H1 (cell line): Measurements from ENCODE around the gene ATP1B3. TPM values are rescaled to one million over a fixed set of nuclear protein-coding genes. Genes with fewer than 3 reads are reported as not detected.

ENCODE experiments used
- CTCF ChIA-PET: fragments of 300-600 bp; sonication (Branson Sonifier 250); formaldehyde crosslinking; loops from one replicate; lab custom pipeline; 2021; ENCODE audit not compliant: partially characterized antibody; lab: Charles Lee
- POLR2A ChIA-PET: fragments of 300-600 bp; sonication (Branson Sonifier 250); formaldehyde crosslinking; loops from one replicate; lab custom pipeline; 2021; ENCODE audit warnings: inconsistent platforms; ENCODE audit not compliant: partially characterized antibody; lab: Charles Lee
- DNase-seq, 2 experiments: peaks; one replicate each; pipeline versions ENCODE4 v3.0.0 to v3.0.0-alpha.2; 2010 to 2022; ENCODE audit warnings: low spot score in 2 of 2, low read depth in 1 of 2, mixed read lengths in 1 of 2
- FAIRE-seq: peaks from 2 replicates; lab custom pipeline; 2011; peaks lifted over from hg19 to GRCh38; lab: Jason Lieb, UNC
- H2AFZ ChIP-seq: 2 replicates; pipeline ENCODE4 v1.8.1; 2012; ENCODE audit warnings: low read length, inconsistent platforms
- H2AK5ac ChIP-seq: 2 replicates; pipeline ENCODE4 v1.6.1; 2013; ENCODE audit warnings: low read depth, low read length
- H2BK120ac ChIP-seq: replicated peaks from 2 replicates; pipeline ENCODE3; 2013; ENCODE audit warnings: low read depth, low read length, inconsistent platforms
- H2BK12ac ChIP-seq: 2 replicates; pipeline ENCODE4 v1.6.1; 2013; ENCODE audit warnings: low read depth, low read length
- H2BK15ac ChIP-seq: 2 replicates; pipeline ENCODE4 v1.6.1; 2013; ENCODE audit warnings: low read length
- H2BK20ac ChIP-seq: 2 replicates; pipeline ENCODE4 v1.6.1; 2013; ENCODE audit warnings: low read length
- H2BK5ac ChIP-seq: 2 replicates; pipeline ENCODE4 v1.6.1; 2013; ENCODE audit warnings: low read depth, low read length
- H3K14ac ChIP-seq: 2 replicates; pipeline ENCODE4 v1.6.1; 2013; ENCODE audit warnings: inconsistent platforms; ENCODE audit not compliant: insufficient read length
- H3K18ac ChIP-seq: 2 replicates; pipeline ENCODE4 v1.6.1; 2013; ENCODE audit warnings: low read length; ENCODE audit errors: extremely low read depth
- H3K23ac ChIP-seq: 2 replicates; pipeline ENCODE4 v1.6.1; 2013; ENCODE audit warnings: inconsistent platforms; ENCODE audit not compliant: insufficient read length
- H3K23me2 ChIP-seq: 2 replicates; pipeline ENCODE4 v1.6.1; 2013; ENCODE audit warnings: low read depth, low read length
- H3K27ac ChIP-seq: 2 replicates; pipeline ENCODE4 v1.6.1; 2011; ENCODE audit warnings: low read depth, low read length, inconsistent platforms
- H3K27me3 ChIP-seq, 4 experiments: replicated peaks in 1 of 4; 1 replicate in 1 of 4; 2 replicates in 3 of 4; pipeline versions ENCODE4 v1.6.1 to v1.8.1; 2011 to 2013; ENCODE audit warnings: low read length in 3 of 4, mild to moderate bottlenecking in 3 of 4, inconsistent platforms in 2 of 4, mixed read lengths in 2 of 4, moderate library complexity in 1 of 4; ENCODE audit not compliant: control insufficient read depth in 3 of 4, insufficient read depth in 3 of 4; ENCODE audit errors: extremely low read depth in 1 of 4
- H3K36me3 ChIP-seq, 4 experiments: 2 replicates each; pipeline versions ENCODE4 v1.6.1 to v1.8.1; 2011 to 2013; ENCODE audit warnings: mild to moderate bottlenecking in 4 of 4, low read length in 3 of 4, moderate library complexity in 2 of 4, control low read depth in 1 of 4, inconsistent platforms in 1 of 4; ENCODE audit not compliant: insufficient read depth in 4 of 4, control insufficient read depth in 2 of 4
- H3K4ac ChIP-seq: replicated peaks from 2 replicates; pipeline ENCODE3; 2013; ENCODE audit warnings: low read length, low read depth, mixed read lengths, inconsistent platforms; ENCODE audit not compliant: insufficient read length
- H3K4me1 ChIP-seq, 4 experiments: replicated peaks in 1 of 4; 1 replicate in 1 of 4; 2 replicates in 3 of 4; pipeline versions ENCODE4 v1.6.1 to v1.8.1; 2011 to 2013; ENCODE audit warnings: low read length in 3 of 4, inconsistent platforms in 2 of 4, mixed read lengths in 1 of 4; ENCODE audit not compliant: insufficient read depth in 4 of 4, control insufficient read depth in 3 of 4
- H3K4me2 ChIP-seq, 2 experiments: 2 replicates each; pipeline versions ENCODE4 v1.6.1 to v1.8.1; 2011 to 2013; ENCODE audit warnings: low read depth in 2 of 2, low read length in 2 of 2, control low read depth in 1 of 2, inconsistent platforms in 1 of 2, mild to moderate bottlenecking in 1 of 2; ENCODE audit not compliant: insufficient read depth in 1 of 2
- H3K4me3 ChIP-seq, 4 experiments: fragments of 200-600, 300-600 bp in 1 of 4; sonication (generic), shearing (Covaris generic), sonication (Bioruptor Twin) in 1 of 4; 2 replicates each; pipeline versions ENCODE4 v1.5.1 to v1.8.1; 2011 to 2016; ENCODE audit warnings: low read length in 4 of 4, low read depth in 3 of 4, control low read depth in 2 of 4, inconsistent platforms in 2 of 4, mild to moderate bottlenecking in 2 of 4, mixed read lengths in 1 of 4, moderate library complexity in 1 of 4; ENCODE audit not compliant: insufficient read depth in 2 of 4; ENCODE audit errors: extremely low read depth in 1 of 4
- H3K56ac ChIP-seq: replicated peaks from 2 replicates; pipeline ENCODE3; 2013; ENCODE audit warnings: low read depth, mild to moderate bottlenecking, mixed read lengths, low read length, inconsistent platforms; ENCODE audit not compliant: insufficient read length
- H3K79me1 ChIP-seq: 2 replicates; pipeline ENCODE4 v1.6.1; 2013; ENCODE audit warnings: low read depth, low read length, control low read depth
- H3K79me2 ChIP-seq, 2 experiments: 2 replicates each; pipeline versions ENCODE4 v1.6.1 to v1.8.1; 2012 to 2013; ENCODE audit warnings: low read length in 2 of 2, mild to moderate bottlenecking in 2 of 2, inconsistent platforms in 1 of 2; ENCODE audit not compliant: insufficient read depth in 2 of 2, control insufficient read depth in 1 of 2
- H3K9ac ChIP-seq, 4 experiments: replicated peaks in 1 of 4; 1 replicate in 1 of 4; 2 replicates in 3 of 4; pipeline versions ENCODE4 v1.6.1 to v1.8.1; 2011 to 2013; ENCODE audit warnings: low read depth in 3 of 4, low read length in 3 of 4, control low read depth in 2 of 4, mild to moderate bottlenecking in 2 of 4, moderate library complexity in 2 of 4, inconsistent platforms in 1 of 4; ENCODE audit errors: extremely low read depth in 1 of 4
- H3K9me3 ChIP-seq, 2 experiments: 2 replicates each; pipeline versions ENCODE4 v1.6.1 to v1.8.1; 2012 to 2013; ENCODE audit warnings: mild to moderate bottlenecking in 2 of 2, moderate library complexity in 2 of 2, control low read depth in 1 of 2, inconsistent platforms in 1 of 2, low read depth in 1 of 2, low read length in 1 of 2, mixed read lengths in 1 of 2; ENCODE audit not compliant: insufficient read depth in 2 of 2
- H4K20me1 ChIP-seq, 2 experiments: replicated peaks in 1 of 2; 2 replicates each; pipeline versions ENCODE3 to v1.8.1; 2011 to 2013; ENCODE audit warnings: inconsistent platforms in 2 of 2, low read length in 2 of 2, mild to moderate bottlenecking in 1 of 2; ENCODE audit not compliant: insufficient read depth in 2 of 2, control insufficient read depth in 1 of 2
- H4K5ac ChIP-seq: 2 replicates; pipeline ENCODE4 v1.6.1; 2013; ENCODE audit warnings: low read length, low read depth, mixed read lengths, inconsistent platforms; ENCODE audit not compliant: insufficient read length
- H4K8ac ChIP-seq: 2 replicates; pipeline ENCODE4 v1.8.0; 2013; ENCODE audit warnings: mild to moderate bottlenecking, moderate library complexity, low read length, inconsistent platforms; ENCODE audit not compliant: insufficient read depth; ENCODE audit errors: extremely low read depth
- H4K91ac ChIP-seq: replicated peaks from 2 replicates; pipeline ENCODE3; 2013; ENCODE audit warnings: low read length, mixed read lengths, inconsistent platforms; ENCODE audit not compliant: insufficient read length
- KDM1A ChIP-seq: fragments of 200-600, 300-600 bp; sonication (generic); IDR thresholded peaks from 2 replicates; pipeline ENCODE4 v1.7.1; 2016; ENCODE audit warnings: mild to moderate bottlenecking, low read length, borderline replicate concordance
- WGBS, 2 experiments: shearing (Covaris generic) in 1 of 2; methylation state at CpG; one replicate each; pipeline versions ENCODE4 v1.1.6 to v1.1.7; 2013 to 2015; ENCODE audit warnings: low lambda C conversion rate in 2 of 2, mixed read lengths in 2 of 2, inconsistent platforms in 1 of 2, low coverage in 1 of 2, missing lambda C conversion rate in 1 of 2; ENCODE audit not compliant: insufficient replicate concordance in 2 of 2, insufficient coverage in 1 of 2, insufficient read length in 1 of 2; ENCODE audit errors: extremely low coverage in 1 of 2, missing lambda C conversion rate in 1 of 2; 5-methylcytosine and 5-hydroxymethylcytosine counted together
- polyA plus RNA-seq, 7 experiments: library from polyadenylated mRNA; depleted of rRNA in 3 of 7; stranded (reverse) in 5 of 7; unstranded in 2 of 7; fragments of >200 nt in 5 of 7; fragments of 200-250 nt in 2 of 7; gene quantifications; 1 replicate in 5 of 7; 2 replicates in 1 of 7; 4 replicates in 1 of 7; pipeline versions ENCODE4 v1.2.1 to v1.2.3, GENCODE V29; 2011 to 2013; ENCODE audit warnings: missing spikeins in 2 of 7, mixed read lengths in 2 of 7
- total RNA-seq: library from RNA; stranded (reverse); fragmentation: NEBNext Ultra II Directional; extraction: Animal tissue kit (Norgen Biotek cat#: 25700); gene quantifications from 2 replicates; pipeline ENCODE4 v1.2.1, GENCODE V29; 2021

Gene ATP1B3
- total and polyA plus RNA-seq, 2 of the 8 experiments (the other 6 are each of a cell fraction or from before 2014, with no cell fraction given) = 233 to 342 TPM

DNA sequence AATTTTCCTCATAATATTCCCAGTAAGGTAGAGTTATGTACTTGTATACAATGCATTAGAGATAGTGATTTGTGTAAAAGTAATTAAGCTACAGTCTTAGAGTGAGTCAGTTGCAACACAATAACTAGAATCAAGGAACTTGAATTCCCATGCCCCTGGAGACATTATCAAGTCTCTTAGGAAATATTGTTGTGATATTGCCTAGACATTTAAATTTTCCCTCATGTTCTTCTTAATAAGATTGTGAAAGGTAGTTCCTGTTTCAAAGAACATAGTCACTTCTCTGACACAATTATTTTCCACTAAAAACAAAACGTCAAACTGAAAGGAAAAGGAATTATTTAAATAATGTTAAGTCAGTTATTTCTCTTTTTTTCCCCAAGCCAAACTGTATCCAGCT, 13.0 kb upstream of the ATP1B3 start:
- Histone ChIP-seq H3K27ac (no peak overlapping the region), H3K36me3 (no peaks in the 10 kb centered on the region), H3K9ac (no peak overlapping the region), H3K14ac (no peak overlapping the region), H2AK5ac (no peak overlapping the region), H2AFZ (no peak overlapping the region), H4K91ac (no peak overlapping the region), H3K27me3 (no peaks in the 10 kb centered on the region), H4K20me1 (no peaks in the 10 kb centered on the region), H3K4me3 (no peak overlapping the region), H3K79me2 (no peaks in the 10 kb centered on the region), H3K4me2 (no peak overlapping the region), H4K8ac (no peak overlapping the region), H2BK5ac (no peak overlapping the region), H4K5ac (no peak overlapping the region), H2BK20ac (no peak overlapping the region), H3K18ac (no peak overlapping the region), H3K79me1 (no peaks in the 10 kb centered on the region), H3K4ac (no peak overlapping the region), H3K4me1 (no peaks in the 10 kb centered on the region), H3K9me3 (no peaks in the 10 kb centered on the region), H3K23me2 (no peaks in the 10 kb centered on the region), H2BK12ac (no peak overlapping the region), H3K23ac (no peak overlapping the region), H2BK15ac (no peak overlapping the region), H2BK120ac (no peak overlapping the region), H3K56ac (no peak overlapping the region)
- ChIA-PET CTCF (interaction anchor here (2.2 kb wide), 1 partner anchor 12 kb away, joined by 5 read pairs; no protein-coding TSS in a partner anchor), POLR2A (no interaction called here)
- no peak for TF ChIP-seq KDM1A
- DNase-seq (no peak), FAIRE-seq (no peak)
- 94% methylated on average over 1 of the region's 1 CpG; no CpG with 5 or more reads in 1 of the 2 experiments for WGBS, 2 experiments
